LNCAP (cell line): ENCODE measurements around the gene MCM10.

Source experiments
- TF ChIP-seq, protein P1 (sequence below): fragments of 450-650 bp; IDR thresholded peaks from 2 replicates; pipeline ENCODE4 v1.5.1; 2017; ENCODE audit warnings: mild to moderate bottlenecking

Gene MCM10

GRCh38 chr10:13189961-13190360, 28.6 kb downstream of the MCM10 start:
- TF ChIP-seq, protein P1, sequence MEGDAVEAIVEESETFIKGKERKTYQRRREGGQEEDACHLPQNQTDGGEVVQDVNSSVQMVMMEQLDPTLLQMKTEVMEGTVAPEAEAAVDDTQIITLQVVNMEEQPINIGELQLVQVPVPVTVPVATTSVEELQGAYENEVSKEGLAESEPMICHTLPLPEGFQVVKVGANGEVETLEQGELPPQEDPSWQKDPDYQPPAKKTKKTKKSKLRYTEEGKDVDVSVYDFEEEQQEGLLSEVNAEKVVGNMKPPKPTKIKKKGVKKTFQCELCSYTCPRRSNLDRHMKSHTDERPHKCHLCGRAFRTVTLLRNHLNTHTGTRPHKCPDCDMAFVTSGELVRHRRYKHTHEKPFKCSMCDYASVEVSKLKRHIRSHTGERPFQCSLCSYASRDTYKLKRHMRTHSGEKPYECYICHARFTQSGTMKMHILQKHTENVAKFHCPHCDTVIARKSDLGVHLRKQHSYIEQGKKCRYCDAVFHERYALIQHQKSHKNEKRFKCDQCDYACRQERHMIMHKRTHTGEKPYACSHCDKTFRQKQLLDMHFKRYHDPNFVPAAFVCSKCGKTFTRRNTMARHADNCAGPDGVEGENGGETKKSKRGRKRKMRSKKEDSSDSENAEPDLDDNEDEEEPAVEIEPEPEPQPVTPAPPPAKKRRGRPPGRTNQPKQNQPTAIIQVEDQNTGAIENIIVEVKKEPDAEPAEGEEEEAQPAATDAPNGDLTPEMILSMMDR = no peak

DNA sequence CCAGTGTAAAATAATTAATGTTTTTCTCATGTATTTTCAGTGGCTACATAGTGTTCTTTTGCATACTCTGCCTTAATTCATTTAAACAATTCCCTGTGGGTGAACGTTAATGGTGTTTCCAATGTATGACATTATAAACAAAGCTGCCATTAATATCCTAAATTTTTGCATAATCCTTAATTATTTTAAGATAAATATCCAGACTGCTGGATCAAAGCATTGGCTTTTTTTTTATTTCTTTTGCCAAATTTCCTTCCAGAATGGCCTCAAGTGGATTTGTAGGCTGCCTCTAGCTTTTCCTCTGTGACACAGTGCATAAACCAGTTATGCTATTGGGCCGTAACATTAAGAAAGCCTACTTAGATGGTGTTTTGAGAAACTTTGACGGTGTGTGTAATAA, 29.5 kb downstream of the MCM10 start:
- TF ChIP-seq, protein P1 = no peak

- TF ChIP-seq, protein P1 = no peak
Measured at GRCh38 chr10:13191362-13191761, 30.0 kb downstream of the MCM10 start.

GRCh38 chr10:13193637-13194036, 32.3 kb downstream of the MCM10 start:
- TF ChIP-seq, protein P1 = no peak

DNA sequence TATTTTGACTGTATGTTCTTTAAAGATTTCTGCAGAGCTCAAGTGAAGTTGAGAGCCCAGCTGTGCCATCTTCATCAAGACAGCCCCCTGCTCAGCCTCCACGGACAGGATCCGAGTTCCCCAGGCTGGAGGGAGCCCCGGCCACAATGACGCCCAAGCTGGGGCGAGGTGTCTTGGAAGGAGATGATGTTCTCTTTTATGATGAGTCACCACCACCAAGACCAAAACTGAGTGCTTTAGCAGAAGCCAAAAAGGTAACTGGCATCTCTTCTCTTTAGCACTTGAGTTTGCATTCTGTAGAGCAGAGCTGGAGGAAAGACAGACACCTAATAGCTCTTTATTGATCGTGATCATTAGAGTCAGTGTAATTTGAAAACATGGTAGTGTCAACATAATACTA, 33.7 kb downstream of the MCM10 start:
- TF ChIP-seq, protein P1 = no peak

DNA sequence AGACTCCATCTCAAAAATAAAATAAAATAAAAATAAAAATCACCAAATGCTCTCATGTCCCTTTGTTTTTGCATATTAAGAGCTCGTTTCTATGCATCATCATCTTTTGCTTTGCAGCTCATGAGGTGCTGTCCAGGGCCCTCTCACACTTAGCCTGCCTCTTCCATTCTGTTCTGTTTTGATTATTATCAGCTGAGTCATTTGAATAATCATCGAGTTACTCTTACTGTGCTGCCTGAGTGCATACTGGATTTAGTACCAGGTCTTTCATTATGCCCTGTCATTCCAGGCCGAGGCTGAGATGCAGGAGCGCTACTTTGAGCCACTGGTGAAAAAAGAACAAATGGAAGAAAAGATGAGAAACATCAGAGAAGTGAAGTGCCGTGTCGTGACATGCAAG, 39.8 kb downstream of the MCM10 start:
- TF ChIP-seq, protein P1 = no peak

- TF ChIP-seq, protein P1 = no peak
Measured at GRCh38 chr10:13206091-13206490, 44.7 kb downstream of the MCM10 start.
